HG03354 (cell line): Measurements from ENCODE around the gene SIRPD.

Experiments used
- ATAC-seq: cut with Tn5 transposase; IDR thresholded peaks from one replicate; pipeline ENCODE4 v1.9.1; 2021; ENCODE audit warnings: mild to moderate bottlenecking; ENCODE audit not compliant: unreplicated experiment, poor library complexity, severe bottlenecking

Gene SIRPD

DNA sequence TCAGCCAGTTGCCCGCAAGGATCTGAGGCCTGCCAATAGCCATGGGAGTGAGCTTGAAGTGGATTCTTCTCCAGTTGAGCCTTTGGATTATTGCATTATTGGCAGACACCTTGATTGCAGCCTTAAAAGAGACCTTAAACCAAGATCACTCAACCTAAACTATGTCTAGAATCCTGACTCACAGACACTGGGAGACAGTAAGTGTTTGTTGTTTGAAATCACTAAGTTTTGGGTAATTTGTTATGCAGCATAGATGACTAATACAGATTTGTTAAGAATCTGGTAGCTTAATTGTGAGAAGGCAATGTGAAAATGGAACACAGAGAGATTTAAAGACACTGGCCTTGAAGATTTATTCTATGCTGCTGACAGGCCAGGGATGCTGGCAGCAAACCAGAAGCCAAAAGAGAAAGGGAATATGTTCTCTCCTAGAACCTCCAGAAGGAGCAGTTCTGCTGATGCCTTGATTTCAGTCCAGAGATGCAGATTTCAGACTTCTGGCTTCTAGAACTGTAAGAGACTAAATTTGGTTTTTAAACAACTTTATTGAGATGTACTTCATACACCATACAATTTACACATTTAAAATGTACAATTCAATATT, 17.6 kb downstream of the SIRPD start:
- no peak for ATAC-seq

GRCh38 chr20:1538655-1539054, 18.9 kb downstream of the SIRPD start:
- no peak for ATAC-seq

DNA sequence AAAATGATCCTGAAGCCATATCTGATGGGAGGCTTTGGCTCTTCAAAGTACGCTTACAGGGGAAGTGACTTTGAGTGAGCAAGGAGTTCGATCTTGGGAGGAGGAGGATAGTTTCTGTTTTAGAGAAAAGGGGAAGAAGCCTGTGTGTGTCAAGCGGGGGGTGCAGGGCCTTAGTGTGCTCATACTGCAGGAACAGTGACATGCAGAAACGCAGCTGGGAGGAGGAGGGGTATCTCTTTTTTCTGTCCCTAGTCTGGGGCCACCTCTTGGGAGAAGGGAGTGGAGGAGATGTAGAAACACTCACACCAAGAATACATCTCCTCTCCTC, 19.8 kb downstream of the SIRPD start:
- ATAC-seq = no peak

DNA sequence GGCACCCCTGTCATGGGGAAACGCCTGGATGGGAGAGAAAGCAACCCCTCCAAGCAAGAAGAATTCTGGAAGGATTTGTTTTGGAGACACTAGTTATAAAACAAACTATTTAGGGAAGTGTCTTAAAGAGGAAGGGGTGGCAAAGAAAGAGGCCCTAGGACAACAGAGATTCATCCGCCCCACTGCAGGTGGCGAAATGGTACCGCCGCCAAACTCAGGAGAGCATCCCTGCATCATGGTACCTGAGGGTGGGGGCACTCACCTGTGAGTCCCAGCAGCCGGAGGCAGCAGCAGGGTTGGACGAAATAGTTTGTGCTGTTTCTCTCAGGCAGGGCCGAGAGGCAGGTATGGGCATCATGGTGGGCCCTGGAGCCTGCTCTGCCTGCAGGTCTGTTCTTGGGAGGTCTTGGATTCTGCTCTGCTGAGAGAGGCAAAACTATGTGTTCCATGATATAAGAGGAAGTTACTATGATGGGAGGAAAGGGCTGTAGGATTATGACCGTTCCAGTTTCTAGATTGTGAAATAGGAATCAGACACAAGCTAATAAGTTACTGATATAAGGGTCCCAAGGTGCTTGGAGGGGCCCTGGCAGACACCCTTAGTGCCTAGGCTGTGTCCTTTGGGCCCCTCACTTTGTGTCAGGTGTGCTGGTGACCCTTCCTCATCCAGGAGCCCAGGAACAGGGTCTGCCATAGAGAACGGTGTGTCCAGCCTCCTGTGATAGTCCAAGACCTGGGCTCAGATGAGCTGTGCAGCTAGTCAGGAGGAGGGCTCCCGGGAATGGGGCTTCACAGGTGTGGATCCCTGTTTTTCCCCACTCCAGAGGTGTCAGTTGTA, 20.4 kb downstream of the SIRPD start:
- ATAC-seq = no peak

DNA sequence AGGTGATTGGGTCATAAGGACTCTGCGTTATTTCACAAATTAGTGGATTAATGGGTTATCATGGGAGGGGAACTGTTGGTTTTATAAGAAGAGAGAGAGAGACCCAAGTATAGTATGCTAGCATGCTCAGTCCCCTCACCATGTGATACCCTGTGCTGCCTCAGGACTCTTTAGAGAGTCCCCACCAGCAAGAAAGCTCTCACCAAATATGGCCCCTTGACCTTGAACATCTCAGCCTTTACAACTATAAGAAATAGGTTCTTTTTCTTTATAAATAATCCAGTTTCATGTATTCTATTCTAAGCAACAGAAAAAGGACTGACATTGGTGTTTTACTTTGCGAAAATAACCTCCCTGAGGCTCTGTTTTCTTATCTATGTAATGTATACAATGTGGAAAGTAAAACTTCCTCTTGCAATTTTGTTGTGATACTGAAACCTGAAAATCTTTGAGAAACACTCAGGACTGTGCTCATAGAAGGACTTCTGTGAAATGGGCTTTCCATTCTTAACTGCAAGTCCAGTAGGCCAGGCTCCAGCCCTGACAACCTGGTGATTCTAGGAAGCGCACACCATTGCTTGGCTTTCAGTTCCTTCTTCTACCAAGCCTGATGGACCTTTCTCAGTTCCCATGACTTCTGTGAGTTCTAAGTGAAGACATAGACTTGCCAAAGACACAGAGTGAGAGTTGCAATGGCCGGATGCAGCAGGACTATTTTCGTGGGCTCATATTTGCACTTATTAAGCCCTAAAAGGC, 21.9 kb downstream of the SIRPD start:
- ATAC-seq = peak; percentile 93

- ATAC-seq = no peak
Measured at GRCh38 chr20:1534526-1534925, 23.0 kb downstream of the SIRPD start.

DNA sequence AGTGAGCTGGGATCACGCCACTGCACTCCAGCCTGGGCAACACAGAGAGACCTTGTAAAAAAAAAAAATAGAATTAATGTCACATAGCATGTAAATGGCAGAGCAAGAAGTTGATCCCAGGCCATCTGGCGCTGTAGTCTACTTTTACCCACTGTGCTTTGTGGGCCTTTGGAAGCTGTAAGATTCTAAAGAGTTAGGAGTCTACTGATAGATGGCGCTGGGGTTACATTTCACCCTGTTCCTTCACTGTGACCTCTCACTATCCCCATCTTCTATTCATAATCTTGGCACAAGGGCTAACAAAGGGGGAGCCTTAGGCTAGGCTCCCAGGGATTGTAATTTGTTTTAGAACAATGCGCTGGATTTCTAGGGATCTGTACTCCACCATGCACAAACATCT, 24.4 kb downstream of the SIRPD start:
- no peak for ATAC-seq

DNA sequence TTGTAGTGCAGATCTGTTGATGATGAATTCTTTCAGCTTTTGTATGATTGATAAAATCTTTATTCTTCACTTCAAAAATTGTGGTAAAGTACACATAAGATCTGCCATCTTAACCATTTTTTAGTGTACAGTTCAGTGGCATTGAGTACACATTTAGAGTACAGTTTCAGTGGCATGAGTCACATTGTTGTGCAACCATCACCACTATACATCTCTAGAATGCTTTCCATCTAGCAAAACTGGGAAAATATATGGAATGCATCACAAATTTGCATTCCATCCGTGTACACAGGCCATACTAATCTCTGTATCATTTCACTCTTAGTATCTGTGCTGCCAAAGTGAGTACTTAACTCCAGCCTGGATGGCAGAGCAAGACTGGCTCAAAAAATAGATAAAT, 28.7 kb downstream of the SIRPD start:
- no peak for ATAC-seq

DNA sequence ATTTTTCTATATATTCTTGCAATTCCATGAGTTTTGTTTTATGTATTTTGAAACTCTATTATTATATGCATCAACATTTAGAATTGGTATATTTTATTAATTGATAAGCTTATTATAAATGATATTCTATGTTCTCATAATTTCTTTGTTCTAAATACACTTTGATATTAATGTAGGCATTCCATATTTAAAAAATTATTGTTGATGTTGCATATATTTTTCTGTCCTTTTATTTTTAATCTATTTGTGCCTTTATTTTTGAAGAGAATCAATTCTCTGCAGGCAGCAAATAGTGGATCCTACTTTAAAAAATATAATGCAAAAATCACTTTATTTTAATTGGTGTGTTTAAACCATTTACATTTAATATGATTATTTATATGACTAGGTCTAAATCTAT, 29.6 kb downstream of the SIRPD start:
- no peak for ATAC-seq

- no peak for ATAC-seq
Measured at GRCh38 chr20:1526896-1527295, 30.6 kb downstream of the SIRPD start.

DNA sequence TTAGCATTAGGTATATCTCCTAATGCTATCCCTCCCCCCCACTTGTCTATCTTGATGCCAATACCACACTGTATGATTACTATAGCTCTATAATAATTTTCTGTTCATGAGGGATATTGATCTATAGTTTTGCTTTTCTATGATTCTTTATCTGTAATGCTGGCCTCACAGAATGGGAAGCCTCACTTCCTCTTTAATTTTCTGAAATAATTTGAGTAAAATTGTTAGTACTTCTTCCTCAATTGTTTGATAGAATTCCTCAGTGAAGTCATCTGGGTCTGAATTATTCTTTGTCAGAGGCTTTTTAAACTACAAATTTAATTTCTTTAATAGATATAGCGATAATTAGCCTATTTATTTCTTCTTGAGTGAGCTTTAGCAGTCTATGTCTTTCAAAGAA, 31.2 kb downstream of the SIRPD start:
- ATAC-seq = no peak

- no peak for ATAC-seq
Measured at GRCh38 chr20:1524004-1524403, 33.5 kb downstream of the SIRPD start.

DNA sequence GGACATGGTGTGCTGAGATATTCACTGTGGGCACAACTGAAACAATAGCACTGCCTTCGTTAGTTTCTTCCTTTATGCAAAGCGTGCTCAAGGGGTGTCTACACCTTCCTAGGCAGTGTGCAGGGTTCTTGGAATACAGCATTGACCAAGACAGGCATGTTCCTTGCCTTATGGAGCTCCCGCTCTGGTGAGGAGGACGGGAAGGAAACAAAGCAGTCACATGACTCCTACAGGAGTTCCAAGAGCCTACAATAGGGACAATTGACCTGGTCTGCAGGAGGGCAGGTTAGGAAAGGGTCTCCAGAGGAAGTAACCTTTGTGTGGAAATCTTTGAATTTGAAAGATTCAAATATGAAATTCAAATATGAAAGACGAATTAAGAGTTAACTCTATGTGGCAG, 40.5 kb downstream of the SIRPD start:
- no peak for ATAC-seq

DNA sequence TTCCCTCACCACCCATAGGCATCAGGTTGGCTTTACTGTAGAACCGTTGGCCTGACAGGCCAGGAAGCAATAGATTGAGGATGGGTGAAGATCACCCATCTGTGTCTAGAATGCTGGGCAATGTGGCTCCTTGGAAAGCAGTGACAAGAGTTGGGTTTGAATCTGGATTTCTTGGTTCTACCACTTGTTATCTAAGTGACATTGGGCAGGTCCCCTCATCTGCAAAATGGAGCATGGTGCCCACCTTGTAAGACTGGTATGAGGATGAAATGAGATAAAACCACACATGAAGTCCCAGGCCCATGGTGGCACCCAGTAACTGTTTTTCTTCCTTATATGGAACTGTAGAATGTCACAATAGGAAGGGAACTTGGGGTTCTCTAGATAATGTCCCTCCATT, 43.7 kb downstream of the SIRPD start:
- no peak for ATAC-seq

DNA sequence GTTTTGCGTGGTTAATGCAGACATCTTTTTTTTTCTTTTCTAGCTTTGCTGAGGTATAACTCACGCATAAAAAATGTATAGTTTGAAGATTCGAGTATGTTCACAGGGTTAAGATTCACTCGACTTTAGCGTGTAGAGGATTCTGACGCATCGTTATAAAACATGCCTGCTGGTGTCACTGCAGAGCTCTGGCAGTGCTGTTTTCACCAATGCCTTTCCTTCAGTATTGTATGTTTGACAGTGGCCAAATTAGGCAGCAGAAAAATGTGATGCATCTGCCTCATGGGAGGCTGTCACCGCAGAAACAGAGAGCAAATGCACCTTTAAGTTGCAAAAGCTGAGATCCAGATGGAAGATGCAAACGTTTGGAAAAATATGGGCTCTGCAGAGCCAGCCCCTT, 48.3 kb downstream of the SIRPD start:
- no peak for ATAC-seq

DNA sequence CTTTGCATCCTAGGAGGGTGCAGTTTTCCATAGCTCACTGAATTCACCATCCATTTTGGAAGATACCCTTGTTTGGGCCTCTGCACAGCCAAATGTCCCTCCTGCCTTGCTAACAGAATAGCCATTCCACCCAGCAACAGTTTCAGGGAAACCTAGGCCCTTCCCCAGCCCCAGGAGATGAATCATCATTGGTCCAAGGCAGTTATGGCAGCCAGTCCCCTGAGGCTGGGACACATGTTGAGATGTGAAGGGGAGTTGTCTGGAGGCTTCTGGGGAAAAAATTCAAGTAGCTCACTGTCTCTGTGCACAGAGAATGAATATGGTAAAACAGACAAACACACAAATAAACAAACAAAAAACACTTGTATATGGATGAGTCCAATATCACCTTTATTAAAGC, 48.9 kb downstream of the SIRPD start:
- ATAC-seq = no peak

DNA sequence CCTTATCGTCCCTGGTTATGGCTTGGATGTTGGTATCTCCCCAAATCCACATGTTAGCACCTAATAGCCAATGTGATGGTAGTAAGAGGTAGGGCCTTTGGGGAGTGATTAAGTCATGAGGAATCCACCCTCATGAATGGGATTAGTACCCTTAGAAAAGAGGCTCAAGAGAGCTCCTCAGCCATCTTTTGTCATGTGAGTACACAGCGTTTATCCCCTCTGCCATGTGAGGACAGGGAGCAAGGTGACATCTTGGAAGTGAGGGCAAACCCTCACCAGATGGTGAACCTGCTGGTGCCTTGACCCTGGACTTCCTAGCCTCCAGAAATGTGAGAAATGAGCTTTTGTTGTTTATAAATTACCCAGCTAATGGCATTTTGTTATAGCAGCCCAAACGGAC, 50.2 kb downstream of the SIRPD start:
- ATAC-seq = no peak

- ATAC-seq = no peak
Measured at GRCh38 chr20:1505871-1506270, 51.6 kb downstream of the SIRPD start.

DNA sequence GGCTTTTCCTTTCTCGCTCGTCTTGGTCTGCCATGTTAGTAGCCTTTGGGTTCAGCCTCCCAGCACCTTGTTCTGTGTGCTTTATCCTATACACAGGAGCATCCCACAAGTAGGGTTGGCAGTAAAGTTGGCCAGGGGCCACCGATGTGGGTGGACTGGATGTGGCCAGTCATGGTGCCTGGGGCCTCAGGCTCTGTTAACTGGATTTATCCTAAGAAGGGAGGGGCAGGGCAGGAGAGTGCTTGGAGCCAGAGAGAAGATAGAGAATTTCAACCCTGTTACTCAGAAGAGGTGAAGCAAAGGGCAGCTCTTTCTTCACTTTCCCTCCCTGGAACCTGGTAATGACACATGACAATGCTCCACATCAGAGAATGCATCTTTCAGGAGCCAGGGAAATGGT, 52.1 kb downstream of the SIRPD start:
- no peak for ATAC-seq

GRCh38 chr20:1503564-1504227, 53.8 kb downstream of the SIRPD start:
- peak; percentile 98 for ATAC-seq

DNA sequence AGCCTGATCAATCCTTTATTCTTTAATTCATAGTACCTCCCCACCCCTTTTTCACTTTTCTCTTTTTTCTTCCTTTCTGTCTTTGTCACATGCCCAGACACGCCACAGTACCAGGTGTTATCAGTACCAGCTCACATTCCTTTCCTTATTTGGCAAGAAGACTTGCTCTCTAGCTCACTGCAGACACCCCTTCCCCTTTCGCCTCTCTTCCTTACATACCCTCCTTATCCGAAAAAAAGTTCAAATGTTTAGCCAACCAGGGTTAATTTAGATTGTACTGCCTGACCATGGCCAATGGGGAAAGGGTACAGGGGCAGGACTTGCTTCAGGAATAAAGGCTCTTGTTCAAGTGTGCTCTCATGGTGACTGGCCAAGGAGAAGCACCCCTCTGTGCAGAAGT, 57.0 kb downstream of the SIRPD start:
- ATAC-seq = no peak
